ENCODE data around the gene RRP1B.

- TF ChIP-seq EP300 (IDR thresholded peaks at IDR 0.05): no peak
- no peak for TF ChIP-seq CTCF (IDR thresholded peaks at IDR 0.05)
- TF ChIP-seq POLR2AphosphoS5 (IDR thresholded peaks at IDR 0.05): no peak
Measured at GRCh38 chr21:43679951-43680350, 20.6 kb downstream of the RRP1B start.
